AG04450 (cell line): Measurements from ENCODE around the gene FRMPD2. TPM values are rescaled to one million over a fixed set of nuclear protein-coding genes. Genes with fewer than 3 reads are reported as not detected.

Experiments
- CTCF ChIA-PET: fragments of 300-600, 350-600 bp; formaldehyde crosslinking; extraction: SDS; loops from one replicate; lab custom pipeline; 2022; ENCODE audit warnings: antibody characterized with exemption, inconsistent platforms; lab: Charles Lee
- POLR2A ChIA-PET: fragments of 350-600 bp; formaldehyde crosslinking; extraction: SDS; loops from one replicate; lab custom pipeline; 2021; ENCODE audit warnings: antibody characterized with exemption, inconsistent platforms; lab: Yijun Ruan, JAX
- DNase-seq: peaks from one replicate; pipeline ENCODE4 v3.0.0-alpha.2; 2011; ENCODE audit warnings: low read depth, low spot score
- H3K27ac ChIP-seq: one replicate; pipeline ENCODE4 v1.5.1; 2012; ENCODE audit warnings: low read depth, low read length, control low read depth
- H3K27me3 ChIP-seq: one replicate; pipeline ENCODE4 v1.6.0; 2012; ENCODE audit warnings: low read length; ENCODE audit not compliant: control insufficient read depth, insufficient read depth
- H3K4me3 ChIP-seq: 2 replicates; pipeline ENCODE4 v1.5.1; 2011; ENCODE audit warnings: mild to moderate bottlenecking, low read depth, low read length, control low read depth
- H3K9me3 ChIP-seq: 2 replicates; pipeline ENCODE4 v1.5.1; 2012; ENCODE audit warnings: low read length; ENCODE audit not compliant: control insufficient read depth, insufficient read depth
- CTCF ChIP-seq: IDR thresholded peaks from 2 replicates; pipeline ENCODE4 v1.5.1; 2011; ENCODE audit warnings: low read depth, low read length, control low read depth, inconsistent platforms
- polyA plus RNA-seq: library from polyadenylated mRNA; depleted of rRNA; stranded (reverse); fragments of >200 nt; gene quantifications from 2 replicates; pipeline ENCODE4 v1.2.3, GENCODE V29; 2011

The FRMPD2 gene
- polyA plus RNA-seq, 1 experiment: not detected

GRCh38 chr10:48241332-48241731 lies 33.2 kb downstream of the FRMPD2 start:
- no peak for DNase-seq
- Histone ChIP-seq H3K27me3 (peaks cover 20% of the 10 kb centered on the region), H3K9me3 (no peaks in the 10 kb centered on the region), H3K27ac (no peak overlapping the region), H3K4me3 (no peak overlapping the region)
- ChIA-PET CTCF (no interaction called here), POLR2A (interaction anchor here (0.6 kb wide), 1 partner anchor 15 kb away, joined by 3 read pairs; no protein-coding TSS in a partner anchor)
- no peak for TF ChIP-seq CTCF

GRCh38 chr10:48240196-48240595 lies 34.3 kb downstream of the FRMPD2 start:
- Histone ChIP-seq H3K4me3 (no peak overlapping the region), H3K27ac (no peak overlapping the region), H3K27me3 (peaks cover 19% of the 10 kb centered on the region), H3K9me3 (no peaks in the 10 kb centered on the region)
- ChIA-PET POLR2A (no interaction called here), CTCF (no interaction called here)
- DNase-seq: no peak
- no peak for TF ChIP-seq CTCF

- no peak for TF ChIP-seq CTCF
- Histone ChIP-seq H3K4me3 (no peak overlapping the region), H3K27me3 (peaks cover 17% of the 10 kb centered on the region), H3K27ac (no peak overlapping the region), H3K9me3 (no peaks in the 10 kb centered on the region)
- CTCF ChIA-PET: no interaction called here
- POLR2A ChIA-PET: no interaction called here
- DNase-seq: no peak
These were observed 34.9 kb downstream of the FRMPD2 start for GRCh38 chr10:48239618-48240017.

GRCh38 chr10:48238826-48239520 lies 35.5 kb downstream of the FRMPD2 start:
- Histone ChIP-seq H3K27ac (no peak overlapping the region), H3K27me3 (peaks cover 17% of the 10 kb centered on the region), H3K9me3 (no peaks in the 10 kb centered on the region), H3K4me3 (no peak overlapping the region)
- no peak for TF ChIP-seq CTCF
- DNase-seq: no peak
- ChIA-PET CTCF (no interaction called here), POLR2A (no interaction called here)
